Effector memory CD4-positive, alpha-beta T cell (primary cell): ENCODE data around the gene PLXNA4.
A peak's percentile ranks its signal among the peaks of the same experiment; 100 is the strongest.

Experiments used
- DNase-seq, 3 donors: peaks; one replicate each; pipeline ENCODE4 v3.0.0-alpha.2; 2020
- H3K27ac ChIP-seq: 2 replicates; pipeline ENCODE4 v1.7.0; 2013; ENCODE audit warnings: mild to moderate bottlenecking, low read length, moderate library complexity; ENCODE audit not compliant: insufficient read depth, poor library complexity, severe bottlenecking
- H3K27me3 ChIP-seq: replicated peaks from 2 replicates; pipeline ENCODE4 v1.7.0; 2013; ENCODE audit warnings: mild to moderate bottlenecking, low read length; ENCODE audit not compliant: insufficient read depth, control insufficient read depth, poor library complexity, severe bottlenecking
- H3K36me3 ChIP-seq: 2 replicates; pipeline ENCODE4 v1.7.0; 2013; ENCODE audit warnings: mild to moderate bottlenecking, low read length, moderate library complexity; ENCODE audit not compliant: control insufficient read depth, insufficient read depth
- H3K4me1 ChIP-seq: 2 replicates; pipeline ENCODE4 v1.7.0; 2013; ENCODE audit warnings: low read length, mild to moderate bottlenecking; ENCODE audit not compliant: control insufficient read depth, insufficient read depth, poor library complexity, severe bottlenecking
- H3K4me3 ChIP-seq: 2 replicates; pipeline ENCODE4 v1.7.0; 2013; ENCODE audit warnings: low read length, low read depth, mild to moderate bottlenecking; ENCODE audit not compliant: insufficient read depth, poor library complexity, severe bottlenecking
- H3K9me3 ChIP-seq: 2 replicates; pipeline ENCODE4 v1.7.0; 2013; ENCODE audit warnings: mild to moderate bottlenecking, low read length, moderate library complexity; ENCODE audit not compliant: control insufficient read depth

Gene PLXNA4

GRCh38 chr7:132486274-132486610 lies 90.0 kb downstream of the PLXNA4 start:
- Histone ChIP-seq H3K27ac (no peak overlapping the region), H3K36me3 (no peaks in the 10 kb centered on the region), H3K4me1 (peaks cover 7% of the 10 kb centered on the region), H3K4me3 (no peak overlapping the region), H3K9me3 (no peaks in the 10 kb centered on the region), H3K27me3 (no peaks in the 10 kb centered on the region)
- no peak for DNase-seq

GRCh38 chr7:132485600-132486273 lies 90.5 kb downstream of the PLXNA4 start:
- no peaks in the 10 kb centered on the region for H3K36me3 ChIP-seq
- H3K9me3 ChIP-seq = no peaks in the 10 kb centered on the region
- peaks cover 7% of the 10 kb centered on the region for H3K4me1 ChIP-seq
- H3K27ac ChIP-seq = peak overlapping the region; percentile 3
- no peak overlapping the region for H3K4me3 ChIP-seq
- DNase-seq = peak in 1 of 3 donors; percentile 15
- H3K27me3 ChIP-seq = no peaks in the 10 kb centered on the region

DNA sequence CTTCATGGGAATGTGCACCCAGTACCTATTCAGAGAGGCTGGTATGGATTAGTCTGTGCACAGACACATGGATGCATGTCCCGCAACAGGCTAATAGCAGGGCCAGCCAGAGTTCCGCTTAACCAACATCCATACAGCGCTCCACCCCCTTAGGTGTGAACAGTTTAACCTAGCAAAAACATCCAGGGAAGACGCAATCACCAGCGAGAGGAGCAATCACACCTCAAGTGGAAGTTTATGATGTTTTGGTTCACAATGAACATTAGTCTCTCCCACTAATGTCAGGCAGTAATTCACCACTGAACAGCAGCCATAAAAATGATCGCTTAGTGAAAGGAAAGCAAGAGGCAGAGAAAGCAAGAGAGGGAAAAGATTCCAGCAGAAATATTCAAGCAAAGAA lies 91.1 kb downstream of the PLXNA4 start:
- Histone ChIP-seq H3K36me3 (no peaks in the 10 kb centered on the region), H3K27me3 (no peaks in the 10 kb centered on the region), H3K27ac (no peak overlapping the region), H3K4me1 (peaks cover 7% of the 10 kb centered on the region), H3K4me3 (no peak overlapping the region), H3K9me3 (no peaks in the 10 kb centered on the region)
- DNase-seq = no peak

DNA sequence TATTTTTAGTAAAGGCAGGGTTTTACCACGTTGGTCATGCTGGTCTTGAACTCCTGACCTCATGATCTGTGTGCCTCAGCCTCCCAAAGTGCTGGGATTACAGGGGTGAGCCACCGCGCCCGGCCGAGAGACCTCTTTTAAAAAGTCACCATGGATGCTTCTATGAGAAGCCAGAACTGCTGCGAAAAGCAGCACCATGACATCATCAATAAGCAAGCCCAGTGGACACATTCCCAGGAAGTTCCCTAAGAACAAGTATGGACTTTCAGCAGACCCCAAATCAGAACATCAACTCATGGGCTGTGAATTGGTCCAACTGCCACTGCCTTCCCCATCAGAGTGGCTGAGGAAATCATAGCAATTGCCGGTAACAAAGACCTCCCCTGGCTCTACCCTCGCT lies 93.4 kb downstream of the PLXNA4 start:
- H3K9me3 ChIP-seq = no peaks in the 10 kb centered on the region
- no peaks in the 10 kb centered on the region for H3K36me3 ChIP-seq
- peaks cover 7% of the 10 kb centered on the region for H3K4me1 ChIP-seq
- no peak overlapping the region for H3K27ac ChIP-seq
- H3K4me3 ChIP-seq = no peak overlapping the region
- no peak for DNase-seq
- H3K27me3 ChIP-seq = no peaks in the 10 kb centered on the region

- Histone ChIP-seq H3K4me1 (peaks cover under 1% of the 10 kb centered on the region), H3K4me3 (no peak overlapping the region), H3K27ac (no peak overlapping the region), H3K27me3 (no peaks in the 10 kb centered on the region), H3K36me3 (no peaks in the 10 kb centered on the region), H3K9me3 (no peaks in the 10 kb centered on the region)
- no peak for DNase-seq
Observed at GRCh38 chr7:132480534-132480933, 95.7 kb downstream of the PLXNA4 start.

- DNase-seq = no peak
Observed at GRCh38 chr7:132476541-132476940, 99.7 kb downstream of the PLXNA4 start.

GRCh38 chr7:132475669-132476116 lies 100.6 kb downstream of the PLXNA4 start:
- DNase-seq = no peak
- Histone ChIP-seq H3K9me3 (no peaks in the 10 kb centered on the region), H3K4me1 (no peaks in the 10 kb centered on the region), H3K27me3 (no peaks in the 10 kb centered on the region), H3K27ac (no peak overlapping the region), H3K36me3 (no peaks in the 10 kb centered on the region), H3K4me3 (no peak overlapping the region)

More at GRCh38 chr7:132476541-132476940, 99.7 kb downstream of the PLXNA4 start:
- no peak overlapping the region for H3K27ac ChIP-seq
- H3K36me3 ChIP-seq = no peaks in the 10 kb centered on the region
- no peaks in the 10 kb centered on the region for H3K9me3 ChIP-seq
- no peak overlapping the region for H3K4me3 ChIP-seq
- no peaks in the 10 kb centered on the region for H3K4me1 ChIP-seq
- H3K27me3 ChIP-seq = no peaks in the 10 kb centered on the region

- H3K27me3 ChIP-seq = no peaks in the 10 kb centered on the region
- H3K36me3 ChIP-seq = no peaks in the 10 kb centered on the region
- H3K4me1 ChIP-seq = no peaks in the 10 kb centered on the region
- H3K27ac ChIP-seq = no peak overlapping the region
- no peak overlapping the region for H3K4me3 ChIP-seq
- DNase-seq = no peak
- no peaks in the 10 kb centered on the region for H3K9me3 ChIP-seq
Observed at GRCh38 chr7:132475037-132475668, 101.1 kb downstream of the PLXNA4 start.

DNA sequence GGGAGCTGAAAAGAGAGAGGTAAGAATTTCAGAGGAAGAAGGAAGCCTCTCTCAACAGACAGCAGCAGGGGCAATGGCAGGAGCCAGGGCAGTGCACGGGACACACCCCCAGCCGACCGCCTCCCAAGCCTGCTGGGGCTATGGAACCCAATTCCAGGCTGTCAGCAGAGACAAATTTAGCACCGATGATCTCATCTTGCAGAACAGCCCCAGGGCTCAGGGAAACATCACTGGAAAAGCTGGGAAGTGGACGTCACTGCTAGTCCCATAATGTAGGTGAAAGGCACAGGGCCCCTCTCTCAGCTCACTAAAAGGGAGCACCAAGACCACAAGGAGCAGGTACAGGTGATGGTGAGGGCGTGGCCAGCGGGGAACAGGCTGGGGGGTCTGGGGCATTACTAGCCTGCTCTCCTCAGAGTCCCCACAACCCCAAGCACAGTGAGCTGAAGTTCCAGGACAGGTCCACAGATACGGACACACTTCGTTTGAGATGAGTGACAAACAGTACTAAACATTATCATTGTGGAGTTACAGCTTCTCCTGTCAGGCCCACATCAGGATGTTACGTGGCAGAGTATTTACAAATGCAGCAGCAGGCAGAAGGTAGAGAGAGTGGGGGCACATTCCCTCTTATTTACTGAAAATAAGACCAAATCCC lies 103.7 kb downstream of the PLXNA4 start:
- H3K4me3 ChIP-seq = no peak overlapping the region
- no peaks in the 10 kb centered on the region for H3K4me1 ChIP-seq
- no peaks in the 10 kb centered on the region for H3K36me3 ChIP-seq
- no peaks in the 10 kb centered on the region for H3K9me3 ChIP-seq
- no peak for DNase-seq
- H3K27me3 ChIP-seq = no peaks in the 10 kb centered on the region
- H3K27ac ChIP-seq = no peak overlapping the region

DNA sequence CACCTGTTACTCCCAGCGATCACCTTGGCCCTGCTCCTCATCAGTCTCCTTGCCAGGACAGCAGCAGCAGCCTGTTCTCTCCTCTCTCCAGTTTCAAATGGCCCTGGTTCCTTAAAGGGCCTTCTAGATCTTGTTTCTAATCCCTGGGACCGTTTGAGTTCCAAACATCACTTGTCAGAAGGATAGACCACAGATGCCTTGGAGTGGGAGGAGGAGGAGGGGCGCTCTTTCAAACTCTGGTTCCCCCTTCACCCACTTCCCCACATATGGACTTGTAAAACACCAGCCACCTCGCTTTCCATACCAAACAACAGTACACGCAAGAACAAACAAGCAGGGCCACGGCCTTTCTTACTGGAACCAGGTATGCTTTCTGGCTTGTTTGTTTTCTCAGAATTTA lies 104.8 kb downstream of the PLXNA4 start:
- Histone ChIP-seq H3K4me3 (no peak overlapping the region), H3K4me1 (no peaks in the 10 kb centered on the region), H3K27me3 (no peaks in the 10 kb centered on the region), H3K36me3 (no peaks in the 10 kb centered on the region), H3K27ac (no peak overlapping the region), H3K9me3 (no peaks in the 10 kb centered on the region)
- no peak for DNase-seq
